K562 (cell line): ENCODE results near the gene CKM. TPM values are rescaled to one million over a fixed set of nuclear protein-coding genes. Genes with fewer than 3 reads are reported as not detected.
A peak's percentile ranks its signal among the peaks of the same experiment; 100 is the strongest.

ENCODE experiments used
- ATAC-seq: fragments of 200-7000 bp; cut with Tn5 transposase; 3 replicates; pipeline ENCODE4 v1.9.1; 2020; ENCODE audit warnings: moderate library complexity
- BruUV-seq: library from RNA; stranded (reverse); fragments of 400-500 nt; replicated peaks from 2 replicates; lab custom pipeline; 2021; lab: Mats Ljungman, UMichigan
- CTCF ChIA-PET: fragments of 300-600 bp; formaldehyde crosslinking; extraction: SDS; loops from one replicate; lab custom pipeline; 2021; ENCODE audit warnings: low intra/inter-chr PET ratio; lab: Yijun Ruan, JAX
- POLR2A ChIA-PET: fragments of 300-600, 350-650 bp; sonication (Branson Sonifier 250); formaldehyde crosslinking; extraction: SDS; loops from one replicate; lab custom pipeline; 2021; ENCODE audit warnings: antibody characterized with exemption, inconsistent platforms; lab: Yijun Ruan, JAX
- DNase-seq, 4 experiments: peaks; one replicate each; pipeline versions ENCODE4 v3.0.0 to v3.0.0-alpha.2; 2011 to 2018; ENCODE audit warnings: low spot score in 3 of 4, mixed read lengths in 3 of 4; ENCODE audit errors: extremely low read depth in 1 of 4
- FAIRE-seq: peaks from 2 replicates; lab custom pipeline; 2011; peaks lifted over from hg19 to GRCh38; lab: Jason Lieb, UNC
- H2AFZ ChIP-seq: 2 replicates; pipeline ENCODE4 v1.6.0; 2011; ENCODE audit warnings: low read depth, low read length, control low read depth, inconsistent platforms
- H3K27ac ChIP-seq: fragments of 200-600 bp; 3 replicates; pipeline ENCODE4 v1.8.0; 2011; ENCODE audit warnings: low read depth, mild to moderate bottlenecking, control low read depth, inconsistent platforms, low read length, moderate library complexity, mixed read lengths; ENCODE audit errors: extremely low read depth
- H3K27me3 ChIP-seq, 2 experiments: fragments of 300-600 bp in 1 of 2; 2 replicates in 1 of 2; 3 replicates in 1 of 2; pipeline versions ENCODE4 v1.6.0 to v1.8.0; 2011; ENCODE audit warnings: inconsistent platforms in 2 of 2, low read length in 2 of 2, mild to moderate bottlenecking in 1 of 2, mixed read lengths in 1 of 2, moderate library complexity in 1 of 2; ENCODE audit not compliant: control insufficient read depth in 2 of 2, insufficient read depth in 2 of 2
- H3K36me3 ChIP-seq: fragments of 300-600 bp; 3 replicates; pipeline ENCODE4 v1.8.0; 2011; ENCODE audit warnings: mild to moderate bottlenecking, low read length, inconsistent platforms; ENCODE audit not compliant: control insufficient read depth, insufficient read depth
- H3K4me1 ChIP-seq, 2 experiments: fragments of 200-600 bp in 1 of 2; replicated peaks in 1 of 2; 2 replicates in 1 of 2; 3 replicates in 1 of 2; pipeline versions ENCODE4 v1.5.1 to v1.8.0; 2011; ENCODE audit warnings: inconsistent platforms in 2 of 2, low read length in 2 of 2, mild to moderate bottlenecking in 1 of 2, mixed read lengths in 1 of 2, moderate library complexity in 1 of 2; ENCODE audit not compliant: control insufficient read depth in 2 of 2, insufficient read depth in 2 of 2
- H3K4me2 ChIP-seq: 2 replicates; pipeline ENCODE4 v1.6.1; 2011; ENCODE audit warnings: low read length, control low read depth, inconsistent platforms, mixed read lengths; ENCODE audit not compliant: insufficient read depth
- H3K4me3 ChIP-seq: fragments of 200-600 bp; sonication (generic), shearing (Covaris generic); 2 replicates; pipeline ENCODE4 v1.5.1; 2016; ENCODE audit warnings: control low read depth, inconsistent platforms
- H3K79me2 ChIP-seq: fragments of 200-600 bp; 3 replicates; pipeline ENCODE4 v1.8.0; 2011; ENCODE audit warnings: low read length, inconsistent platforms; ENCODE audit not compliant: control insufficient read depth, insufficient read depth
- H3K9ac ChIP-seq, 2 experiments: 2 replicates each; pipeline versions ENCODE4 v1.6.0 to v1.6.1; 2011; ENCODE audit warnings: low read depth in 2 of 2, low read length in 2 of 2, control low read depth in 1 of 2, inconsistent platforms in 1 of 2, mild to moderate bottlenecking in 1 of 2, mixed read lengths in 1 of 2; ENCODE audit not compliant: insufficient read depth in 1 of 2
- H3K9me1 ChIP-seq: one replicate; pipeline ENCODE4 v1.6.0; 2011; ENCODE audit warnings: inconsistent platforms, mild to moderate bottlenecking, low read length, moderate library complexity; ENCODE audit not compliant: control insufficient read depth, insufficient read depth
- H3K9me3 ChIP-seq: replicated peaks from 2 replicates; pipeline ENCODE4 v1.5.1; 2011; ENCODE audit warnings: low read depth, low read length, inconsistent platforms; ENCODE audit not compliant: control insufficient read depth, insufficient read depth
- H4K20me1 ChIP-seq: replicated peaks from 2 replicates; pipeline ENCODE4 v1.6.1; 2011; ENCODE audit warnings: low read length, inconsistent platforms, mixed read lengths; ENCODE audit not compliant: control insufficient read depth, insufficient read depth
- ARNT ChIP-seq, 2 experiments: fragments of 450-650 bp; IDR thresholded peaks; 2 replicates each; pipeline ENCODE4 v1.6.1; 2016; ENCODE audit warnings: mild to moderate bottlenecking in 1 of 2
- CC2D1A ChIP-seq: fragments of 450-650 bp; IDR thresholded peaks from 2 replicates; pipeline ENCODE4 v1.6.1; 2017; ENCODE audit warnings: mild to moderate bottlenecking
- LARP7 ChIP-seq: fragments of 450-650 bp; IDR thresholded peaks from 2 replicates; pipeline ENCODE4 v1.6.1; 2016
- MEIS2 ChIP-seq: fragments of 450-650 bp; IDR thresholded peaks from 2 replicates; pipeline ENCODE4 v1.6.1; 2014; ENCODE audit warnings: mild to moderate bottlenecking; ENCODE audit not compliant: partially characterized antibody
- ZNF143 ChIP-seq: sonication (generic); formaldehyde crosslinking; IDR thresholded peaks from 2 replicates; pipeline ENCODE4 v1.9.0; 2022; ENCODE audit warnings: mild to moderate bottlenecking, missing genetic modification reagents
- ZNF324 ChIP-seq: fragments of 250-450 bp; sonication (Bioruptor Pico); IDR thresholded peaks from 2 replicates; pipeline ENCODE4 v1.4.0; 2020; ENCODE audit warnings: mild to moderate bottlenecking
- WGBS: fragments of 100-300 bp; shearing (Covaris generic); methylation state at CpG from one replicate; pipeline ENCODE4 v1.1.6; 2016; ENCODE audit warnings: low coverage, mixed read lengths; ENCODE audit not compliant: insufficient coverage; ENCODE audit errors: missing lambda C conversion rate; 5-methylcytosine and 5-hydroxymethylcytosine counted together
- in situ Hi-C: fragments of 300-500 bp; cut with MboI; formaldehyde crosslinking; loops from 4 replicates; pipeline ENCODE4 v1.15.0; 2018; ENCODE audit warnings: inconsistent platforms, mixed read lengths
- intact Hi-C: fragments of 100-400 bp; cut with micrococcal nuclease; formaldehyde crosslinking; loops from 2 replicates; pipeline ENCODE4 v1.14.2; 2022
- polyA plus RNA-seq, 8 experiments: library from polyadenylated mRNA; depleted of rRNA in 4 of 8; stranded (reverse) in 5 of 8; unstranded in 3 of 8; fragments of >200 nt; fragmentation: Nextera tagmentation in 2 of 8; fragmentation: Illumina TruSeq in 1 of 8; extraction: Ambion mirVana in 2 of 8; extraction: Trizol in 1 of 8; gene quantifications; 2 replicates each; pipeline versions ENCODE4 v1.2.1 to v1.2.3, GENCODE V29; 2011 to 2014; ENCODE audit warnings: inconsistent platforms in 1 of 8, missing spikeins in 1 of 8
- total RNA-seq, 7 experiments: library from RNA; depleted of rRNA in 6 of 7; stranded (reverse); fragments of >200 nt in 6 of 7; fragmentation: Illumina TruSeq in 2 of 7; extraction: Trizol in 2 of 7; gene quantifications; 2 replicates each; pipeline versions ENCODE4 v1.2.1 to v1.2.3, GENCODE V29; 2011 to 2021; ENCODE audit warnings: low replicate concordance in 1 of 7
- TF ChIP-seq, protein P1 (sequence below), 2 experiments: fragments of 450-650 bp; formaldehyde crosslinking in 1 of 2; IDR thresholded peaks; 2 replicates each; pipeline versions ENCODE4 v1.4.0 to v1.6.1; 2014 to 2020; ENCODE audit warnings: mild to moderate bottlenecking in 2 of 2, borderline replicate concordance in 1 of 2, low read depth in 1 of 2

Gene CKM
- total and polyA plus RNA-seq, 9 of the 15 experiments (the other 6 are each of a cell fraction or from before 2014, with no cell fraction given): 0.06 to 0.17 (median 0.09) TPM; not detected in 4

DNA sequence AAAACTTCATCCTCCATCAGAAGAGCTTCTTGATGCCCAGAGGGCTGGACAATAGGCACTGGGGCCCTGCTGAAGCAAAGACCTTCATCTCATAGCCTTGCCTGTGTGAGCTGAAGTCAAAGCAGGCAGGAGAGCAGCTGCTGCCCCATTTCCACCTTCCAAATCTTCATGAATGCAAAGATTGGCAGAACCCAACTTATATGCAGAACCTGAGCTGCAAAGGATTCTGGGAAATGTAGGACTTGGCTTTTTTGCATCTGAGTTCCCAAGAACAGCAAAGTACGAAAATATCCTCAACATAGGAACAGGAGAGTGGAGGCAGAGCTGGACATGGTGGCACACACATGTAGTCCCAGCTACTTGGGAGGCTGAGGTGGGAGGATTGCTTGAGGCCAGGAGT is 30.8 kb downstream of the CKM start:
- Histone ChIP-seq H3K4me3 (no peak overlapping the region), H4K20me1 (no peaks in the 10 kb centered on the region), H3K4me2 (no peak overlapping the region), H3K9ac (no peak overlapping the region), H3K9me3 (no peaks in the 10 kb centered on the region), H3K36me3 (peaks cover 13% of the 10 kb centered on the region; the same call in 2 of the 3 replicates), H3K27ac (no peak overlapping the region), H3K4me1 (no peaks in the 10 kb centered on the region; a peak in 1 of 5 replicates), H3K9me1 (no peaks in the 10 kb centered on the region), H3K27me3 (no peaks in the 10 kb centered on the region)
- POLR2A ChIA-PET: interaction anchor here (0.7 to 2.0 kb wide), 4 partner anchors 9 to 173 kb away, joined by 3 to 6 read pairs (median 4); no protein-coding TSS in a partner anchor
- FAIRE-seq (no peak), ATAC-seq (no peak), DNase-seq (no peak)
- BruUV-seq: no TSS peak
- in situ Hi-C loops: no loop called here
- 92% methylated on average over 1 of the region's 1 CpG for whole genome bisulfite sequencing
- intact Hi-C loops: no loop called here
- TF ChIP-seq ZNF143 (CRISPR knock-in tag) (peak; percentile 60), ARNT (IDR thresholded peaks at IDR 0.05) (no peak)
- TF ChIP-seq, all 486 proteins: peak for 1
- no peaks in the 10 kb centered on the region for H3K79me2 ChIP-seq
- H2AFZ ChIP-seq: no peak overlapping the region
- CTCF ChIA-PET: no interaction called here

DNA sequence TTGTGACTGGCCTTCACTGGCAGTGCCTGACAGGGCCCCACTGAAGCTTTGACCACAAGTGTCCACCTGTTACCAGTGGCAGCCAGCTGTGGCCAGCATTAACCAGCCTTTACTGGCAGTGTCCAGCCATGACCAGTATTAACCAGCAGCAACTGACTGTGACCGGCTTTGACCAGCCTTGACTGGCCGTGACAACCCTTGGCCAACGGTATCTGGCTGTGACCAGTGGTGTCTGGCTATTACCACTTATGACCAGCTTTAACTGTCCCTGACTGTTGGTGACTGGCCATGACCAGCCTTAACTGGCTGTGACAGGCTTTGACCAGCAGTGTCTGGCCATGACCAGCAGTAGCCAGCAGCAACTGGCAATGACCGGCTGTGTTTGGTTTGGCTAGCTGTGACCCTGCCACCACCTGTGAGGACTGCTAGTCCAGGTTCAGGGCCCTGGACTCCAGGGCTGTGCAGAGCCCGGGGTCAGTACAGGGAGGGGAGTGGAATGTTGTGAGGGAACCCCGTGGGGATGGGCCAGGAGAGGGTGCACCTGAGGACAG is 32.2 kb downstream of the CKM start:
- peak overlapping the region in 1 of 2 experiments; percentile 38; a peak in 2 of 4 replicates for H3K9ac ChIP-seq
- no peaks in the 10 kb centered on the region for H3K9me3 ChIP-seq
- H4K20me1 ChIP-seq: no peaks in the 10 kb centered on the region
- POLR2A ChIA-PET: interaction anchor here (1.2 kb wide), 1 partner anchor 43 kb away, joined by 3 read pairs; no protein-coding TSS in a partner anchor
- H2AFZ ChIP-seq: no peak overlapping the region
- ATAC-seq (peak; percentile 42; the same call in 2 of the 3 replicates), DNase-seq (no peak), FAIRE-seq (no peak)
- in situ Hi-C loops (no loop called here), intact Hi-C loops (no loop called here)
- no peaks in the 10 kb centered on the region for H3K27me3 ChIP-seq
- BruUV-seq: no TSS peak
- no peak overlapping the region for H3K4me3 ChIP-seq
- WGBS: 77% methylated on average over 5 of the region's 6 CpGs
- peaks cover 17% of the 10 kb centered on the region; the same call in 2 of the 3 replicates for H3K36me3 ChIP-seq
- peak overlapping the region; percentile 9; the same call in 2 of the 3 replicates for H3K27ac ChIP-seq
- no peak overlapping the region for H3K4me2 ChIP-seq
- H3K9me1 ChIP-seq: peaks cover 2% of the 10 kb centered on the region
- H3K4me1 ChIP-seq: no peaks in the 10 kb centered on the region; a peak in 1 of 5 replicates
- CTCF ChIA-PET: no interaction called here
- no peaks in the 10 kb centered on the region for H3K79me2 ChIP-seq
- TF ChIP-seq, protein P1, sequence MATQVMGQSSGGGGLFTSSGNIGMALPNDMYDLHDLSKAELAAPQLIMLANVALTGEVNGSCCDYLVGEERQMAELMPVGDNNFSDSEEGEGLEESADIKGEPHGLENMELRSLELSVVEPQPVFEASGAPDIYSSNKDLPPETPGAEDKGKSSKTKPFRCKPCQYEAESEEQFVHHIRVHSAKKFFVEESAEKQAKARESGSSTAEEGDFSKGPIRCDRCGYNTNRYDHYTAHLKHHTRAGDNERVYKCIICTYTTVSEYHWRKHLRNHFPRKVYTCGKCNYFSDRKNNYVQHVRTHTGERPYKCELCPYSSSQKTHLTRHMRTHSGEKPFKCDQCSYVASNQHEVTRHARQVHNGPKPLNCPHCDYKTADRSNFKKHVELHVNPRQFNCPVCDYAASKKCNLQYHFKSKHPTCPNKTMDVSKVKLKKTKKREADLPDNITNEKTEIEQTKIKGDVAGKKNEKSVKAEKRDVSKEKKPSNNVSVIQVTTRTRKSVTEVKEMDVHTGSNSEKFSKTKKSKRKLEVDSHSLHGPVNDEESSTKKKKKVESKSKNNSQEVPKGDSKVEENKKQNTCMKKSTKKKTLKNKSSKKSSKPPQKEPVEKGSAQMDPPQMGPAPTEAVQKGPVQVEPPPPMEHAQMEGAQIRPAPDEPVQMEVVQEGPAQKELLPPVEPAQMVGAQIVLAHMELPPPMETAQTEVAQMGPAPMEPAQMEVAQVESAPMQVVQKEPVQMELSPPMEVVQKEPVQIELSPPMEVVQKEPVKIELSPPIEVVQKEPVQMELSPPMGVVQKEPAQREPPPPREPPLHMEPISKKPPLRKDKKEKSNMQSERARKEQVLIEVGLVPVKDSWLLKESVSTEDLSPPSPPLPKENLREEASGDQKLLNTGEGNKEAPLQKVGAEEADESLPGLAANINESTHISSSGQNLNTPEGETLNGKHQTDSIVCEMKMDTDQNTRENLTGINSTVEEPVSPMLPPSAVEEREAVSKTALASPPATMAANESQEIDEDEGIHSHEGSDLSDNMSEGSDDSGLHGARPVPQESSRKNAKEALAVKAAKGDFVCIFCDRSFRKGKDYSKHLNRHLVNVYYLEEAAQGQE (IDR thresholded peaks at IDR 0.05; ENCODE audit: borderline replicate concordance): peak; percentile 97
- TF ChIP-seq, protein P1 (CRISPR knock-in tag; IDR thresholded peaks at IDR 0.05; ENCODE audit: low read depth): no peak
- TF ChIP-seq CC2D1A (no peak), ZNF324 (CRISPR knock-in tag) (no peak), LARP7 (no peak), MEIS2 (no peak)
